ENCODE results near the gene GPR141.

DNA sequence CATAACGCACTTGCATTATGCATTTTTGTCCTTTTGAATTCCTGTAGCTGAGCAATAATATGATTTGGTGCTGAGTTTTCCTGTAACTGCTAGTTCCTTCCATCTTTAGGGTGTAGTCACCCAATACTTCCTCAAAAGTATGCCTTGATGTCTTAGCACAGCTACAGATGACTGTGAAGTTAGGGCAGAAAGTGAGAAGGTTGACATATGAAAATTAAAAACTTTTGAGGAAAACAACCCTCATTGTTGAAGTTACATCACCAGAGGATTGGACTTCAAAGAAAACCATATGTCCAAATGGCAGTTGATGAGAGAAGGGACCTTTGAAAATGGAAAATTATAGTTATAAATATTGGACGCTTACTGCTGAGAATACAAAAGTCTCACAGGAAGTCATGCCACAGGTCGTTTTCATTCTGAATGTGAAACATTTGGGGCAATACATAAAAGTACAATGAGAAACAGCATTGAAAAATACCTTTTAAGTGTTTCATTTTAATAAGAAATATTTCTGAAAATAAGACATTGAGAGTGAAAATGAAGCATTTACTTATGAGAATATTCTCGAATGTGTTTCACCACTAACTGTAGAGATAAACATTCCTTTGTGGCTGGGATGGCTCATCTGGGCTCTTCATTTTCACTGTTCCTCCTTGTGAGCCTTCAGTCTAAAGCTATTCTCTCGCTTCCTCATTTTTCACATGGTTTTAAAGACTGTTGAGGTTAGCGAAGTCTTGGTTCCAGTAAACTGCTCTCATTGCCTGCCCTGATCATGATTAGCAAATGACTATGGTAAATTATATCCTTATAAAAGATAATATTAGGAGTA lies 103.4 kb downstream of the GPR141 start:
- TF ChIP-seq, protein P1, sequence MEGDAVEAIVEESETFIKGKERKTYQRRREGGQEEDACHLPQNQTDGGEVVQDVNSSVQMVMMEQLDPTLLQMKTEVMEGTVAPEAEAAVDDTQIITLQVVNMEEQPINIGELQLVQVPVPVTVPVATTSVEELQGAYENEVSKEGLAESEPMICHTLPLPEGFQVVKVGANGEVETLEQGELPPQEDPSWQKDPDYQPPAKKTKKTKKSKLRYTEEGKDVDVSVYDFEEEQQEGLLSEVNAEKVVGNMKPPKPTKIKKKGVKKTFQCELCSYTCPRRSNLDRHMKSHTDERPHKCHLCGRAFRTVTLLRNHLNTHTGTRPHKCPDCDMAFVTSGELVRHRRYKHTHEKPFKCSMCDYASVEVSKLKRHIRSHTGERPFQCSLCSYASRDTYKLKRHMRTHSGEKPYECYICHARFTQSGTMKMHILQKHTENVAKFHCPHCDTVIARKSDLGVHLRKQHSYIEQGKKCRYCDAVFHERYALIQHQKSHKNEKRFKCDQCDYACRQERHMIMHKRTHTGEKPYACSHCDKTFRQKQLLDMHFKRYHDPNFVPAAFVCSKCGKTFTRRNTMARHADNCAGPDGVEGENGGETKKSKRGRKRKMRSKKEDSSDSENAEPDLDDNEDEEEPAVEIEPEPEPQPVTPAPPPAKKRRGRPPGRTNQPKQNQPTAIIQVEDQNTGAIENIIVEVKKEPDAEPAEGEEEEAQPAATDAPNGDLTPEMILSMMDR (conservative IDR thresholded peaks at IDR 0.05; ENCODE audit: low read depth, low read length) = no peak
- no peak for TF ChIP-seq EZH2 (IDR thresholded peaks at IDR 0.05; ENCODE audit: low read length, unreplicated experiment)
